H9 (cell line): ENCODE data around the gene RPLP2. TPM values are rescaled to one million over a fixed set of nuclear protein-coding genes. Genes with fewer than 3 reads are reported as not detected.

Source experiments
- DNase-seq: peaks from one replicate; pipeline ENCODE4 v3.0.0-alpha.2; 2017
- H2AFZ ChIP-seq: one replicate; pipeline ENCODE4 v1.6.1; 2013; ENCODE audit warnings: mild to moderate bottlenecking, low read length, control low read depth, moderate library complexity
- H2AK5ac ChIP-seq: 2 replicates; pipeline ENCODE4 v1.6.1; 2013; ENCODE audit warnings: low read length, control low read depth, mixed read lengths; ENCODE audit not compliant: insufficient read length
- H2BK120ac ChIP-seq: one replicate; pipeline ENCODE4 v1.6.1; 2013; ENCODE audit warnings: low read depth, mild to moderate bottlenecking, low read length, control low read depth, inconsistent platforms; ENCODE audit not compliant: poor library complexity, severe bottlenecking
- H2BK12ac ChIP-seq: 2 replicates; pipeline ENCODE4 v1.6.1; 2013; ENCODE audit warnings: low read length, control low read depth, mixed read lengths, low read depth; ENCODE audit not compliant: insufficient read length
- H2BK15ac ChIP-seq: 2 replicates; pipeline ENCODE4 v1.6.1; 2013; ENCODE audit warnings: low read depth, low read length, control low read depth
- H2BK20ac ChIP-seq: one replicate; pipeline ENCODE4 v1.6.1; 2013; ENCODE audit warnings: low read depth, mild to moderate bottlenecking, low read length, control low read depth, inconsistent platforms; ENCODE audit not compliant: poor library complexity, severe bottlenecking
- H2BK5ac ChIP-seq: 2 replicates; pipeline ENCODE4 v1.6.1; 2013; ENCODE audit warnings: low read length, control low read depth, mixed read lengths; ENCODE audit not compliant: insufficient read length
- H3K14ac ChIP-seq: 2 replicates; pipeline ENCODE4 v1.6.1; 2013; ENCODE audit warnings: low read length, control low read depth; ENCODE audit not compliant: insufficient read depth
- H3K18ac ChIP-seq: 2 replicates; pipeline ENCODE4 v1.6.1; 2013; ENCODE audit warnings: low read depth, mild to moderate bottlenecking, mixed read lengths, low read length, control low read depth; ENCODE audit not compliant: insufficient read length
- H3K23ac ChIP-seq: 2 replicates; pipeline ENCODE4 v1.6.1; 2013; ENCODE audit warnings: low read length, control low read depth, mixed read lengths, low read depth; ENCODE audit not compliant: insufficient read length
- H3K23me2 ChIP-seq: 2 replicates; pipeline ENCODE4 v1.6.1; 2013; ENCODE audit warnings: low read depth, mild to moderate bottlenecking, mixed read lengths, low read length, control low read depth; ENCODE audit not compliant: insufficient read length, poor library complexity, severe bottlenecking
- H3K27ac ChIP-seq: 2 replicates; pipeline ENCODE4 v1.5.1; 2013; ENCODE audit warnings: low read length, control low read depth, mixed read lengths, low read depth; ENCODE audit not compliant: insufficient read length
- H3K27me3 ChIP-seq: 2 replicates; pipeline ENCODE4 v1.6.1; 2013; ENCODE audit warnings: low read length, control low read depth, inconsistent platforms; ENCODE audit not compliant: insufficient read depth
- H3K4ac ChIP-seq: 2 replicates; pipeline ENCODE4 v1.6.1; 2013; ENCODE audit warnings: low read depth, mild to moderate bottlenecking, control low read depth, inconsistent platforms, low read length, moderate library complexity
- H3K4me1 ChIP-seq: 2 replicates; pipeline ENCODE4 v1.6.1; 2013; ENCODE audit warnings: low read length, control low read depth, inconsistent platforms; ENCODE audit not compliant: insufficient read depth
- H3K4me2 ChIP-seq: 2 replicates; pipeline ENCODE4 v1.6.1; 2013; ENCODE audit warnings: low read length, control low read depth, mixed read lengths; ENCODE audit not compliant: insufficient read length, insufficient read depth
- H3K56ac ChIP-seq: 2 replicates; pipeline ENCODE4 v1.6.1; 2013; ENCODE audit warnings: low read depth, mild to moderate bottlenecking, mixed read lengths, low read length, control low read depth; ENCODE audit not compliant: insufficient read length
- H3K79me1 ChIP-seq: 2 replicates; pipeline ENCODE4 v1.6.1; 2013; ENCODE audit warnings: low read depth, mild to moderate bottlenecking, moderate library complexity, low read length, control low read depth, inconsistent platforms; ENCODE audit not compliant: insufficient read depth, poor library complexity, severe bottlenecking
- H3K79me2 ChIP-seq: 2 replicates; pipeline ENCODE4 v1.6.1; 2013; ENCODE audit warnings: low read length, control low read depth, inconsistent platforms; ENCODE audit not compliant: insufficient read depth
- H3K9ac ChIP-seq: 2 replicates; pipeline ENCODE4 v1.6.1; 2013; ENCODE audit warnings: low read length, control low read depth, mixed read lengths; ENCODE audit not compliant: insufficient read length; ENCODE audit errors: extremely low read depth
- H3K9me3 ChIP-seq: one replicate; pipeline ENCODE4 v1.6.1; 2013; ENCODE audit warnings: low read depth, low read length, inconsistent platforms; ENCODE audit not compliant: control insufficient read depth
- H3T11ph ChIP-seq: one replicate; pipeline ENCODE4 v1.6.1; 2013; ENCODE audit warnings: mild to moderate bottlenecking, low read length, control low read depth, inconsistent platforms
- H4K20me1 ChIP-seq: one replicate; pipeline ENCODE4 v1.6.1; 2013; ENCODE audit not compliant: control insufficient read depth, insufficient read length, insufficient read depth
- H4K5ac ChIP-seq: 2 replicates; pipeline ENCODE4 v1.6.1; 2013; ENCODE audit warnings: low read depth, mild to moderate bottlenecking, mixed read lengths, low read length, control low read depth; ENCODE audit not compliant: insufficient read length
- H4K8ac ChIP-seq: replicated peaks from 2 replicates; pipeline ENCODE4 v1.6.1; 2013; ENCODE audit warnings: low read length, control low read depth, mixed read lengths, low read depth; ENCODE audit not compliant: insufficient read length
- H4K91ac ChIP-seq: 2 replicates; pipeline ENCODE4 v1.6.1; 2013; ENCODE audit warnings: low read depth, mild to moderate bottlenecking, moderate library complexity, mixed read lengths, low read length, control low read depth; ENCODE audit not compliant: insufficient read length
- H3K27ac Mint-ChIP-seq, 3 experiments: 2 replicates in 2 of 3; 3 replicates in 1 of 3; pipeline ENCODE4 v1.8.0; 2020 to 2021; ENCODE audit warnings: mixed read lengths in 3 of 3, mild to moderate bottlenecking in 1 of 3, moderate library complexity in 1 of 3
- H3K27me3 Mint-ChIP-seq: 2 replicates; pipeline ENCODE4 v1.8.0; 2021; ENCODE audit warnings: low read depth, mild to moderate bottlenecking, moderate library complexity, mixed read lengths
- H3K36me3 Mint-ChIP-seq, 3 experiments: 2 replicates in 2 of 3; 3 replicates in 1 of 3; pipeline ENCODE4 v1.8.0; 2020 to 2021; ENCODE audit warnings: low read depth in 3 of 3, mixed read lengths in 3 of 3; ENCODE audit not compliant: insufficient read depth in 1 of 3
- H3K4me1 Mint-ChIP-seq, 2 experiments: 2 replicates each; pipeline ENCODE4 v1.8.0; 2020; ENCODE audit warnings: mixed read lengths in 2 of 2
- H3K4me3 Mint-ChIP-seq, 2 experiments: 2 replicates in 1 of 2; 3 replicates in 1 of 2; pipeline ENCODE4 v1.8.0; 2020 to 2021; ENCODE audit warnings: mild to moderate bottlenecking in 2 of 2, mixed read lengths in 2 of 2, moderate library complexity in 1 of 2
- H3K9me3 Mint-ChIP-seq, 2 experiments: 2 replicates in 1 of 2; 3 replicates in 1 of 2; pipeline ENCODE4 v1.8.0; 2020; ENCODE audit warnings: mild to moderate bottlenecking in 2 of 2, mixed read lengths in 2 of 2, moderate library complexity in 1 of 2
- WGBS: extraction: QIAGEN DNeasy Blood & Tissue Kit; methylation state at CpG from one replicate; pipeline ENCODE4 v1.1.7; 2013; ENCODE audit warnings: missing lambda C conversion rate, low lambda C conversion rate, mixed read lengths; ENCODE audit not compliant: insufficient read length; ENCODE audit errors: extremely low coverage; 5-methylcytosine and 5-hydroxymethylcytosine counted together
- total RNA-seq: library from RNA; stranded (reverse); gene quantifications from 2 replicates; pipeline ENCODE4 v1.2.1, GENCODE V29; 2021
- TF ChIP-seq, protein P1 (sequence below): fragments of 200-600 bp; sonication (generic); conservative IDR thresholded peaks from 3 replicates; pipeline ENCODE4 v1.8.0; 2021; ENCODE audit warnings: antibody characterized with exemption, mild to moderate bottlenecking

Gene RPLP2
- total RNA-seq, 1 experiment from 2014 or later, result 2,138 TPM

DNA sequence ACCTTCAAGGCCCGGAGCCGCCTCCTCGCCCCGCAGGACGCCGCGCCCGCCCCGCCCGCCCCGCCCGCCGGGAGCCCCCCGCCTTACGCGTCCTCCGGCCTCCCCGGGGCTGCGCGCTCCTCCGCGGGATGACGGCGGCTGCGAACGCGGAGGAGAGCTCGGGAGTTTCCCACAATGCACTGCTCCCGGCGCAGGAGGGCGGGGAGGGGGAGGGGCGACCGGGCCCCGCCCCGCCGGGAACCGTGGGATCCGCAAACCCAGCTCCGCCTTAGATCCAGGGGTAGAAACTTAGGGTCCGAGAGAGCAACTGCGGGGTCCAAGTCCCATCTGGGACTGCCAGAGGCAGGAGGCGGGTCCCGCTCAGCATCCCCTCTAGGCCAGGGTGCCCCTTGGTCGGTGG is 19.8 kb upstream of the RPLP2 start, which contains the start of gene CEND1:
CEND1 (minus strand) TSS at position 148 of the 400 bp plus-strand sequence. CDS start 1,514 bp downstream, outside the sequence.
- no peaks in the 10 kb centered on the region for H3K9me3 ChIP-seq
- no peaks in the 10 kb centered on the region for H3K27me3 ChIP-seq
- H2BK15ac ChIP-seq, result no peak within 1 kb of the TSS
- no peak within 1 kb of the TSS for H2AFZ ChIP-seq
- no peak within 1 kb of the TSS for H2BK12ac ChIP-seq
- H3K36me3 Mint-ChIP-seq, result peaks cover 0 to 16% (median 3%) of the 10 kb centered on the region in 3 experiments; a peak in 3 of 7 replicates
- peaks cover 7 to 30% of the 10 kb centered on the region in 2 experiments; a peak in 3 of 4 replicates for H3K4me1 Mint-ChIP-seq
- peaks cover 4% of the 10 kb centered on the region for H3K23me2 ChIP-seq
- no peak within 1 kb of the TSS for H4K91ac ChIP-seq
- no peak within 1 kb of the TSS; the same call in 1 of the 2 replicates for H3K14ac ChIP-seq
- no peak within 1 kb of the TSS for H3K4me2 ChIP-seq
- H3K4me3 Mint-ChIP-seq, result peak within 1 kb of the TSS in 1 of 2 experiments; percentile 55; a peak in 3 of 5 replicates
- H3K4me1 ChIP-seq, result no peaks in the 10 kb centered on the region; the same call in 1 of the 2 replicates
- H3K27ac ChIP-seq, result no peak within 1 kb of the TSS
- no peak within 1 kb of the TSS for H3K18ac ChIP-seq
- no CpG with 5 or more reads among the region's 44 CpGs for WGBS
- no peak within 1 kb of the TSS for H3K23ac ChIP-seq
- peaks cover 4% of the 10 kb centered on the region; the same call in 1 of the 2 replicates for H3K27me3 Mint-ChIP-seq
- H4K8ac ChIP-seq, result no peak within 1 kb of the TSS
- H2BK120ac ChIP-seq, result no peak within 1 kb of the TSS
- TF ChIP-seq, protein P1, sequence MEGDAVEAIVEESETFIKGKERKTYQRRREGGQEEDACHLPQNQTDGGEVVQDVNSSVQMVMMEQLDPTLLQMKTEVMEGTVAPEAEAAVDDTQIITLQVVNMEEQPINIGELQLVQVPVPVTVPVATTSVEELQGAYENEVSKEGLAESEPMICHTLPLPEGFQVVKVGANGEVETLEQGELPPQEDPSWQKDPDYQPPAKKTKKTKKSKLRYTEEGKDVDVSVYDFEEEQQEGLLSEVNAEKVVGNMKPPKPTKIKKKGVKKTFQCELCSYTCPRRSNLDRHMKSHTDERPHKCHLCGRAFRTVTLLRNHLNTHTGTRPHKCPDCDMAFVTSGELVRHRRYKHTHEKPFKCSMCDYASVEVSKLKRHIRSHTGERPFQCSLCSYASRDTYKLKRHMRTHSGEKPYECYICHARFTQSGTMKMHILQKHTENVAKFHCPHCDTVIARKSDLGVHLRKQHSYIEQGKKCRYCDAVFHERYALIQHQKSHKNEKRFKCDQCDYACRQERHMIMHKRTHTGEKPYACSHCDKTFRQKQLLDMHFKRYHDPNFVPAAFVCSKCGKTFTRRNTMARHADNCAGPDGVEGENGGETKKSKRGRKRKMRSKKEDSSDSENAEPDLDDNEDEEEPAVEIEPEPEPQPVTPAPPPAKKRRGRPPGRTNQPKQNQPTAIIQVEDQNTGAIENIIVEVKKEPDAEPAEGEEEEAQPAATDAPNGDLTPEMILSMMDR, result no peak
- no peak within 1 kb of the TSS for H2AK5ac ChIP-seq
- no peak within 1 kb of the TSS for H3K4ac ChIP-seq
- H3K9me3 Mint-ChIP-seq, result no peaks in the 10 kb centered on the region
- no peak within 1 kb of the TSS for H3K56ac ChIP-seq
- no peak within 1 kb of the TSS for H3K27ac Mint-ChIP-seq
- H4K5ac ChIP-seq, result no peak within 1 kb of the TSS
- no peak within 1 kb of the TSS for H3K9ac ChIP-seq
- no peak for DNase-seq
- H4K20me1 ChIP-seq, result no peaks in the 10 kb centered on the region
- H2BK5ac ChIP-seq, result no peak within 1 kb of the TSS
- no peak within 1 kb of the TSS for H3T11ph ChIP-seq
- H2BK20ac ChIP-seq, result no peak within 1 kb of the TSS
- no peaks in the 10 kb centered on the region for H3K79me2 ChIP-seq
- H3K79me1 ChIP-seq, result no peaks in the 10 kb centered on the region
